ENCODE results near the gene DLG5. TPM values are rescaled to one million over a fixed set of nuclear protein-coding genes. Genes with fewer than 3 reads are reported as not detected.

The DLG5 gene
- total RNA-seq, 4 donors from 2014 or later = 45.4 to 92.4 (median 61.2) TPM

- whole genome bisulfite sequencing, 2 donors = 63% methylated on average over 4 of the region's 4 CpGs
- H3K27me3 ChIP-seq = no peaks in the 10 kb centered on the region
- H3K27ac ChIP-seq = no peak overlapping the region
- no peak overlapping the region for H3K4me3 ChIP-seq (replicated peaks in 1 of 3)
- DNase-seq = no peak
- no peaks in the 10 kb centered on the region for H3K36me3 ChIP-seq
- no peaks in the 10 kb centered on the region for H3K9me3 ChIP-seq
- peaks cover 8 to 38% of the 10 kb centered on the region in 2 donors for H3K4me1 ChIP-seq
- no peak for TF ChIP-seq CTCF (IDR thresholded peaks at IDR 0.05)
- no peak for TF ChIP-seq POLR2A (IDR thresholded peaks at IDR 0.05)
- intact Hi-C loops (cut with DNase I) = no loop called here
These were observed 13.5 kb downstream of the DLG5 start for GRCh38 chr10:77913090-77913489.

- H3K4me3 ChIP-seq (replicated peaks in 1 of 3) = no peak overlapping the region
- intact Hi-C loops (cut with DNase I) = no loop called here
- peaks cover 8 to 43% of the 10 kb centered on the region in 2 donors for H3K4me1 ChIP-seq
- TF ChIP-seq CTCF (IDR thresholded peaks at IDR 0.05) (no peak), POLR2A (IDR thresholded peaks at IDR 0.05) (no peak)
- no peak for DNase-seq
- WGBS, 2 donors = 88 to 97% methylated on average over 2 of the region's 2 CpGs
- no peaks in the 10 kb centered on the region for H3K9me3 ChIP-seq
- H3K27me3 ChIP-seq = no peaks in the 10 kb centered on the region
- H3K36me3 ChIP-seq = no peaks in the 10 kb centered on the region
- no peak overlapping the region for H3K27ac ChIP-seq
These were observed 14.0 kb downstream of the DLG5 start for GRCh38 chr10:77912576-77912975.

GRCh38 chr10:77911535-77912123 lies 14.9 kb downstream of the DLG5 start:
- intact Hi-C loops (cut with DNase I) = no loop called here
- WGBS, 2 donors = 80 to 90% methylated on average over 7 of the region's 7 CpGs

GRCh38 chr10:77910524-77911145 lies 15.9 kb downstream of the DLG5 start:
- no peaks in the 10 kb centered on the region for H3K36me3 ChIP-seq
- peaks cover 18 to 57% of the 10 kb centered on the region in 2 donors for H3K4me1 ChIP-seq
- H3K27ac ChIP-seq = no peak overlapping the region
- no peaks in the 10 kb centered on the region for H3K9me3 ChIP-seq
- no peak for TF ChIP-seq POLR2A (IDR thresholded peaks at IDR 0.05)
- no peak for TF ChIP-seq CTCF (IDR thresholded peaks at IDR 0.05)
- no peak overlapping the region for H3K4me3 ChIP-seq (replicated peaks in 1 of 3)
- WGBS, 2 donors = 83 to 93% methylated on average over 8 of the region's 8 CpGs
- intact Hi-C loops (cut with DNase I) = no loop called here
- no peaks in the 10 kb centered on the region for H3K27me3 ChIP-seq
- no peak for DNase-seq

More at GRCh38 chr10:77911535-77912123, 14.9 kb downstream of the DLG5 start:
- H3K9me3 ChIP-seq = no peaks in the 10 kb centered on the region
- no peaks in the 10 kb centered on the region for H3K36me3 ChIP-seq
- H3K4me1 ChIP-seq = peaks cover 17 to 51% of the 10 kb centered on the region in 2 donors
- H3K27ac ChIP-seq = no peak overlapping the region
- DNase-seq = no peak
- TF ChIP-seq POLR2A (IDR thresholded peaks at IDR 0.05) = no peak
- no peak for TF ChIP-seq CTCF (IDR thresholded peaks at IDR 0.05)
- H3K27me3 ChIP-seq = no peaks in the 10 kb centered on the region
- H3K4me3 ChIP-seq (replicated peaks in 1 of 3) = no peak overlapping the region

GRCh38 chr10:77909749-77910375 lies 16.7 kb downstream of the DLG5 start:
- no peaks in the 10 kb centered on the region for H3K27me3 ChIP-seq
- no peak for TF ChIP-seq POLR2A (IDR thresholded peaks at IDR 0.05)
- no peak for TF ChIP-seq CTCF (IDR thresholded peaks at IDR 0.05)
- intact Hi-C loops (cut with DNase I) = no loop called here
- H3K9me3 ChIP-seq = no peaks in the 10 kb centered on the region
- peaks cover 14 to 57% of the 10 kb centered on the region in 2 donors for H3K4me1 ChIP-seq
- H3K36me3 ChIP-seq = no peaks in the 10 kb centered on the region
- 63 to 78% methylated on average over 11 of the region's 11 CpGs for WGBS, 2 donors
- peak overlapping the region in 1 of 3 donors; percentile 9 for H3K27ac ChIP-seq
- DNase-seq = no peak
- H3K4me3 ChIP-seq (replicated peaks in 1 of 3) = no peak overlapping the region

Measured in thyroid gland (tissue), 4 donors.